H1 (cell line): ENCODE measurements around the gene LEMD2. TPM values are rescaled to one million over a fixed set of nuclear protein-coding genes. Genes with fewer than 3 reads are reported as not detected.
A peak's percentile ranks its signal among the peaks of the same experiment; 100 is the strongest.

Source experiments
- CTCF ChIA-PET: fragments of 300-600 bp; sonication (Branson Sonifier 250); formaldehyde crosslinking; loops from one replicate; lab custom pipeline; 2021; ENCODE audit not compliant: partially characterized antibody; lab: Charles Lee
- POLR2A ChIA-PET: fragments of 300-600 bp; sonication (Branson Sonifier 250); formaldehyde crosslinking; loops from one replicate; lab custom pipeline; 2021; ENCODE audit warnings: inconsistent platforms; ENCODE audit not compliant: partially characterized antibody; lab: Charles Lee
- DNase-seq, 2 experiments: peaks; one replicate each; pipeline versions ENCODE4 v3.0.0 to v3.0.0-alpha.2; 2010 to 2022; ENCODE audit warnings: low spot score in 2 of 2, low read depth in 1 of 2, mixed read lengths in 1 of 2
- FAIRE-seq: peaks from 2 replicates; lab custom pipeline; 2011; peaks lifted over from hg19 to GRCh38; lab: Jason Lieb, UNC
- H2AFZ ChIP-seq: 2 replicates; pipeline ENCODE4 v1.8.1; 2012; ENCODE audit warnings: low read length, inconsistent platforms
- H2AK5ac ChIP-seq: 2 replicates; pipeline ENCODE4 v1.6.1; 2013; ENCODE audit warnings: low read depth, low read length
- H2BK120ac ChIP-seq: replicated peaks from 2 replicates; pipeline ENCODE3; 2013; ENCODE audit warnings: low read depth, low read length, inconsistent platforms
- H2BK12ac ChIP-seq: 2 replicates; pipeline ENCODE4 v1.6.1; 2013; ENCODE audit warnings: low read depth, low read length
- H2BK15ac ChIP-seq: 2 replicates; pipeline ENCODE4 v1.6.1; 2013; ENCODE audit warnings: low read length
- H2BK20ac ChIP-seq: 2 replicates; pipeline ENCODE4 v1.6.1; 2013; ENCODE audit warnings: low read length
- H2BK5ac ChIP-seq: 2 replicates; pipeline ENCODE4 v1.6.1; 2013; ENCODE audit warnings: low read depth, low read length
- H3K14ac ChIP-seq: 2 replicates; pipeline ENCODE4 v1.6.1; 2013; ENCODE audit warnings: inconsistent platforms; ENCODE audit not compliant: insufficient read length
- H3K18ac ChIP-seq: 2 replicates; pipeline ENCODE4 v1.6.1; 2013; ENCODE audit warnings: low read length; ENCODE audit errors: extremely low read depth
- H3K23ac ChIP-seq: 2 replicates; pipeline ENCODE4 v1.6.1; 2013; ENCODE audit warnings: inconsistent platforms; ENCODE audit not compliant: insufficient read length
- H3K23me2 ChIP-seq: 2 replicates; pipeline ENCODE4 v1.6.1; 2013; ENCODE audit warnings: low read depth, low read length
- H3K27ac ChIP-seq: 2 replicates; pipeline ENCODE4 v1.6.1; 2011; ENCODE audit warnings: low read depth, low read length, inconsistent platforms
- H3K27me3 ChIP-seq, 4 experiments: replicated peaks in 1 of 4; 1 replicate in 1 of 4; 2 replicates in 3 of 4; pipeline versions ENCODE4 v1.6.1 to v1.8.1; 2011 to 2013; ENCODE audit warnings: low read length in 3 of 4, mild to moderate bottlenecking in 3 of 4, inconsistent platforms in 2 of 4, mixed read lengths in 2 of 4, moderate library complexity in 1 of 4; ENCODE audit not compliant: control insufficient read depth in 3 of 4, insufficient read depth in 3 of 4; ENCODE audit errors: extremely low read depth in 1 of 4
- H3K36me3 ChIP-seq, 4 experiments: 2 replicates each; pipeline versions ENCODE4 v1.6.1 to v1.8.1; 2011 to 2013; ENCODE audit warnings: mild to moderate bottlenecking in 4 of 4, low read length in 3 of 4, moderate library complexity in 2 of 4, control low read depth in 1 of 4, inconsistent platforms in 1 of 4; ENCODE audit not compliant: insufficient read depth in 4 of 4, control insufficient read depth in 2 of 4
- H3K4ac ChIP-seq: replicated peaks from 2 replicates; pipeline ENCODE3; 2013; ENCODE audit warnings: low read length, low read depth, mixed read lengths, inconsistent platforms; ENCODE audit not compliant: insufficient read length
- H3K4me1 ChIP-seq, 4 experiments: replicated peaks in 1 of 4; 1 replicate in 1 of 4; 2 replicates in 3 of 4; pipeline versions ENCODE4 v1.6.1 to v1.8.1; 2011 to 2013; ENCODE audit warnings: low read length in 3 of 4, inconsistent platforms in 2 of 4, mixed read lengths in 1 of 4; ENCODE audit not compliant: insufficient read depth in 4 of 4, control insufficient read depth in 3 of 4
- H3K4me2 ChIP-seq, 2 experiments: 2 replicates each; pipeline versions ENCODE4 v1.6.1 to v1.8.1; 2011 to 2013; ENCODE audit warnings: low read depth in 2 of 2, low read length in 2 of 2, control low read depth in 1 of 2, inconsistent platforms in 1 of 2, mild to moderate bottlenecking in 1 of 2; ENCODE audit not compliant: insufficient read depth in 1 of 2
- H3K4me3 ChIP-seq, 4 experiments: fragments of 200-600, 300-600 bp in 1 of 4; sonication (generic), shearing (Covaris generic), sonication (Bioruptor Twin) in 1 of 4; 2 replicates each; pipeline versions ENCODE4 v1.5.1 to v1.8.1; 2011 to 2016; ENCODE audit warnings: low read length in 4 of 4, low read depth in 3 of 4, control low read depth in 2 of 4, inconsistent platforms in 2 of 4, mild to moderate bottlenecking in 2 of 4, mixed read lengths in 1 of 4, moderate library complexity in 1 of 4; ENCODE audit not compliant: insufficient read depth in 2 of 4; ENCODE audit errors: extremely low read depth in 1 of 4
- H3K56ac ChIP-seq: replicated peaks from 2 replicates; pipeline ENCODE3; 2013; ENCODE audit warnings: low read depth, mild to moderate bottlenecking, mixed read lengths, low read length, inconsistent platforms; ENCODE audit not compliant: insufficient read length
- H3K79me1 ChIP-seq: 2 replicates; pipeline ENCODE4 v1.6.1; 2013; ENCODE audit warnings: low read depth, low read length, control low read depth
- H3K79me2 ChIP-seq, 2 experiments: 2 replicates each; pipeline versions ENCODE4 v1.6.1 to v1.8.1; 2012 to 2013; ENCODE audit warnings: low read length in 2 of 2, mild to moderate bottlenecking in 2 of 2, inconsistent platforms in 1 of 2; ENCODE audit not compliant: insufficient read depth in 2 of 2, control insufficient read depth in 1 of 2
- H3K9ac ChIP-seq, 4 experiments: replicated peaks in 1 of 4; 1 replicate in 1 of 4; 2 replicates in 3 of 4; pipeline versions ENCODE4 v1.6.1 to v1.8.1; 2011 to 2013; ENCODE audit warnings: low read depth in 3 of 4, low read length in 3 of 4, control low read depth in 2 of 4, mild to moderate bottlenecking in 2 of 4, moderate library complexity in 2 of 4, inconsistent platforms in 1 of 4; ENCODE audit errors: extremely low read depth in 1 of 4
- H3K9me3 ChIP-seq, 2 experiments: 2 replicates each; pipeline versions ENCODE4 v1.6.1 to v1.8.1; 2012 to 2013; ENCODE audit warnings: mild to moderate bottlenecking in 2 of 2, moderate library complexity in 2 of 2, control low read depth in 1 of 2, inconsistent platforms in 1 of 2, low read depth in 1 of 2, low read length in 1 of 2, mixed read lengths in 1 of 2; ENCODE audit not compliant: insufficient read depth in 2 of 2
- H4K20me1 ChIP-seq, 2 experiments: replicated peaks in 1 of 2; 2 replicates each; pipeline versions ENCODE3 to v1.8.1; 2011 to 2013; ENCODE audit warnings: inconsistent platforms in 2 of 2, low read length in 2 of 2, mild to moderate bottlenecking in 1 of 2; ENCODE audit not compliant: insufficient read depth in 2 of 2, control insufficient read depth in 1 of 2
- H4K5ac ChIP-seq: 2 replicates; pipeline ENCODE4 v1.6.1; 2013; ENCODE audit warnings: low read length, low read depth, mixed read lengths, inconsistent platforms; ENCODE audit not compliant: insufficient read length
- H4K8ac ChIP-seq: 2 replicates; pipeline ENCODE4 v1.8.0; 2013; ENCODE audit warnings: mild to moderate bottlenecking, moderate library complexity, low read length, inconsistent platforms; ENCODE audit not compliant: insufficient read depth; ENCODE audit errors: extremely low read depth
- H4K91ac ChIP-seq: replicated peaks from 2 replicates; pipeline ENCODE3; 2013; ENCODE audit warnings: low read length, mixed read lengths, inconsistent platforms; ENCODE audit not compliant: insufficient read length
- CBX5 ChIP-seq: fragments of 300-800, 300-1000 bp; sonication (generic); IDR thresholded peaks from 2 replicates; pipeline ENCODE4 v1.7.1; 2016; ENCODE audit warnings: antibody characterized with exemption, low read length, low read depth
- CEBPB ChIP-seq: IDR thresholded peaks from 2 replicates; pipeline ENCODE4 v1.6.1; 2012; ENCODE audit warnings: low read depth, low read length
- EZH2 ChIP-seq: fragments of 200-600 bp; sonication (generic); IDR thresholded peaks from 2 replicates; pipeline ENCODE4 v1.7.1; 2012; ENCODE audit warnings: low read depth, mild to moderate bottlenecking, moderate library complexity, low read length, inconsistent platforms; ENCODE audit not compliant: severe bottlenecking
- GABPA ChIP-seq: IDR thresholded peaks from 2 replicates; pipeline ENCODE4 v1.6.1; 2011; ENCODE audit warnings: mild to moderate bottlenecking, low read length, moderate library complexity, borderline replicate concordance; ENCODE audit not compliant: insufficient read depth
- RBBP5 ChIP-seq: IDR thresholded peaks from 2 replicates; pipeline ENCODE4 v1.7.1; 2012; ENCODE audit warnings: low read depth, mild to moderate bottlenecking, inconsistent platforms, low read length, moderate library complexity, borderline replicate concordance
- RXRA ChIP-seq: IDR thresholded peaks from 2 replicates; pipeline ENCODE4 v1.6.1; 2011; ENCODE audit warnings: low read depth, mild to moderate bottlenecking, low read length, moderate library complexity; ENCODE audit not compliant: insufficient read depth
- SIN3A ChIP-seq, 2 experiments: IDR thresholded peaks in 1 of 2; conservative IDR thresholded peaks in 1 of 2; 2 replicates each; pipeline ENCODE4 v1.6.1; 2011 to 2012; ENCODE audit warnings: low read length in 2 of 2, improper control_type of control experiment in 1 of 2, low read depth in 1 of 2, mild to moderate bottlenecking in 1 of 2
- SIRT6 ChIP-seq: IDR thresholded peaks from one replicate; pipeline ENCODE4 v1.7.1; 2012; ENCODE audit warnings: low read length, inconsistent platforms
- WGBS, 2 experiments: shearing (Covaris generic) in 1 of 2; methylation state at CpG; one replicate each; pipeline versions ENCODE4 v1.1.6 to v1.1.7; 2013 to 2015; ENCODE audit warnings: low lambda C conversion rate in 2 of 2, mixed read lengths in 2 of 2, inconsistent platforms in 1 of 2, low coverage in 1 of 2, missing lambda C conversion rate in 1 of 2; ENCODE audit not compliant: insufficient replicate concordance in 2 of 2, insufficient coverage in 1 of 2, insufficient read length in 1 of 2; ENCODE audit errors: extremely low coverage in 1 of 2, missing lambda C conversion rate in 1 of 2; 5-methylcytosine and 5-hydroxymethylcytosine counted together
- polyA plus RNA-seq, 7 experiments: library from polyadenylated mRNA; depleted of rRNA in 3 of 7; stranded (reverse) in 5 of 7; unstranded in 2 of 7; fragments of >200 nt in 5 of 7; fragments of 200-250 nt in 2 of 7; gene quantifications; 1 replicate in 5 of 7; 2 replicates in 1 of 7; 4 replicates in 1 of 7; pipeline versions ENCODE4 v1.2.1 to v1.2.3, GENCODE V29; 2011 to 2013; ENCODE audit warnings: missing spikeins in 2 of 7, mixed read lengths in 2 of 7
- total RNA-seq: library from RNA; stranded (reverse); fragmentation: NEBNext Ultra II Directional; extraction: Animal tissue kit (Norgen Biotek cat#: 25700); gene quantifications from 2 replicates; pipeline ENCODE4 v1.2.1, GENCODE V29; 2021
- TF ChIP-seq, protein P1 (sequence below): IDR thresholded peaks from 2 replicates; pipeline ENCODE4 v1.6.1; 2012; ENCODE audit warnings: inconsistent platforms

The LEMD2 gene
- total and polyA plus RNA-seq, 2 of the 8 experiments (the other 6 are each of a cell fraction or from before 2014, with no cell fraction given) = 32.7 to 57.3 TPM

GRCh38 chr6:33828764-33829731, 40.1 kb upstream of the LEMD2 start:
- peak overlapping the region; percentile 83 for H2BK15ac ChIP-seq
- H3K4me1 ChIP-seq = peaks cover 0 to 19% (median 10%) of the 10 kb centered on the region in 4 experiments; a peak in 6 of 7 replicates
- H3K18ac ChIP-seq = peak overlapping the region; percentile 38; the same call in 1 of the 2 replicates
- H2BK5ac ChIP-seq = no peak overlapping the region; the same call in 1 of the 2 replicates
- FAIRE-seq (no peak), DNase-seq (no peak)
- no peak overlapping the region; the same call in 1 of the 2 replicates for H2AK5ac ChIP-seq
- H3K9me3 ChIP-seq = peaks cover 5 to 9% of the 10 kb centered on the region in 2 experiments
- no peak overlapping the region for H4K5ac ChIP-seq
- H4K20me1 ChIP-seq = no peaks in the 10 kb centered on the region
- no peak overlapping the region for H3K23ac ChIP-seq
- peak overlapping the region; percentile 2 for H2BK120ac ChIP-seq
- POLR2A ChIA-PET = interaction anchor here (1.1 to 1.3 kb wide), 3 partner anchors 9 to 59 kb away, joined by 3 read pairs; no protein-coding TSS in a partner anchor
- H3K14ac ChIP-seq = no peak overlapping the region
- H3K9ac ChIP-seq = no peak overlapping the region
- CTCF ChIA-PET = interaction anchor here (0.6 to 7.4 kb wide), 14 partner anchors 9 to 317 kb away, joined by 3 to 97 read pairs (median 4); partner anchors contain the start of gene GRM4
- 41% methylated on average over 15 of the region's 15 CpGs; no CpG with 5 or more reads in 1 of the 2 experiments for WGBS, 2 experiments
- no peak overlapping the region for H3K4ac ChIP-seq
- H3K27me3 ChIP-seq = no peaks in the 10 kb centered on the region
- H3K4me3 ChIP-seq = no peak overlapping the region
- H3K4me2 ChIP-seq = peak overlapping the region; percentile 12 to 46; a peak in 3 of 4 replicates
- no peaks in the 10 kb centered on the region for H3K36me3 ChIP-seq
- H2BK20ac ChIP-seq = 0 out of 2 replicates have a peak overlapping the region, but pooled peaks have one; percentile 48
- no peak overlapping the region for H4K8ac ChIP-seq
- no peak overlapping the region for H3K27ac ChIP-seq
- no peaks in the 10 kb centered on the region for H3K23me2 ChIP-seq
- peak overlapping the region; percentile 25 for H4K91ac ChIP-seq
- H3K79me1 ChIP-seq = no peaks in the 10 kb centered on the region
- no peak overlapping the region for H3K56ac ChIP-seq
- H2BK12ac ChIP-seq = peak overlapping the region; percentile 64; the same call in 1 of the 2 replicates
- no peak overlapping the region for H2AFZ ChIP-seq
- no peaks in the 10 kb centered on the region for H3K79me2 ChIP-seq
- no peak for TF ChIP-seq GABPA
- no peak for TF ChIP-seq EZH2
- TF ChIP-seq SIN3A (conservative IDR thresholded peaks at IDR 0.05 in 1 of 2, IDR thresholded peaks at IDR 0.05 in 1 of 2; ENCODE audit: low read depth in 1 of 2, low read length in 2 of 2) = 0 out of 4 replicates have a peak, but pooled peaks of 1 of the 2 experiments have one; percentile 31
- no peak for TF ChIP-seq SIRT6
- TF ChIP-seq RXRA = no peak
- TF ChIP-seq CEBPB = no peak
- TF ChIP-seq RBBP5 = no peak
- TF ChIP-seq CBX5 = no peak
- TF ChIP-seq, protein P1, sequence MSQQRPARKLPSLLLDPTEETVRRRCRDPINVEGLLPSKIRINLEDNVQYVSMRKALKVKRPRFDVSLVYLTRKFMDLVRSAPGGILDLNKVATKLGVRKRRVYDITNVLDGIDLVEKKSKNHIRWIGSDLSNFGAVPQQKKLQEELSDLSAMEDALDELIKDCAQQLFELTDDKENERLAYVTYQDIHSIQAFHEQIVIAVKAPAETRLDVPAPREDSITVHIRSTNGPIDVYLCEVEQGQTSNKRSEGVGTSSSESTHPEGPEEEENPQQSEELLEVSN = peak; percentile 80
